ENCODE results near the gene INS.

GRCh38 chr11:2157294-2158040 is 3.5 kb downstream of the INS start:
- TF ChIP-seq ZBTB33 (IDR thresholded peaks at IDR 0.05) (no peak), CTCF (IDR thresholded peaks at IDR 0.05; ENCODE audit: low read depth, low read length, missing input control) (no peak), EGR1 (IDR thresholded peaks at IDR 0.05; ENCODE audit: low read depth in 2 of 2) (no peak), MAX (IDR thresholded peaks at IDR 0.05) (peak; percentile 43)

Data from liver (tissue), 3 donors.